ENCODE results near the gene IRF5.

IRF5 gene

DNA sequence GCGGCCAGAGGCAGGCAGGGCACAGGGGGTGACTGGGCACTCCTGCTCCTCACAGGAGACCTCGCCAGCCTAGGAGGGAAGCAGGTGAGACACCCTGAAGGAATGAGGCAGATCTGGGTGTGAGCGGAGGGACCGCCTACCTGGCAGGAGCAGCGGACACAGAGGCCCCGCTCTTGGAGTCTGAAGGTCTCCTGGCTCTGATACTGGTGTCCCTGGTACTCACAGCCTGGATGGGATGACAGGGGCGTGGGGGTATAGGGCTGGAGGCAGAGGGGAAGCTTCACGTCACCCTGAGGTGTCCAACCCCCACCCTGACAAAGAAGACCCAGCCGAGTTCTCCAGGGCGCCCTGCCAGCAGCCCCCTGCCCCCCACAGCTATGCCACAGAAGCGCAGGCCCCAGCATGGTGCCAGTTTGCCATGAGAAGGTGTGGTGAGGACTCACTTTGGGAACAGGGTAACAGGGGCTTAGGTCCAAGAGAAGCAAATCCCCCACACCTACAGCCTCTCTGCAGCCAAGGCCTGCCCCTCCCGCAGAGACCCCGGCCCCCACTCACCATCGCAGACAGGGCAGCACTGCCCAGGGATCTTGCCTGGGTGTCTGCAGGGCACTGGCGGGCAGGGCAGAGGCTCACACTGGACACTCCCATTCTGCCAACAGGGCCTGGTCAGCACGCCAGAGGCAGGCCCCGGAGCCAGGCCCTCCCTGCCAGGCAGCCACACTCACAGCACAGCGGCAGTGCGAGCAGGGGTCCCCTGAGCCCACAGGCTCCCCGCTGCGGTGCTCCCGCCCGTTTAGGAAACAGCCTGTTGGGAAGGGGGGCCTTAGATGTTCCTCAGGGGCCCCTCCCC, 44.3 kb upstream of the IRF5 start:
- H3K4me3 ChIP-seq (ENCODE audit: low read depth, low read length): no peak overlapping the region
- no peaks in the 10 kb centered on the region; the same call in 1 of the 2 replicates for H3K27me3 ChIP-seq (ENCODE audit: control insufficient read depth, insufficient read depth, low read length)
- 0 out of 2 replicates have a peak, but pooled peaks cover 6% of the 10 kb centered on the region for H3K36me3 ChIP-seq (ENCODE audit: control insufficient read depth, insufficient read depth, low read length)
- peaks cover 21% of the 10 kb centered on the region for H3K4me1 ChIP-seq (ENCODE audit: control insufficient read depth, insufficient read depth, low read length)
- H3K27ac ChIP-seq (ENCODE audit: low read depth, low read length): no peak overlapping the region
- H3K9me3 ChIP-seq (ENCODE audit: control insufficient read depth, insufficient read depth, low read depth, low read length): 0 out of 2 replicates have a peak, but pooled peaks cover 3% of the 10 kb centered on the region
- H3K9ac ChIP-seq (ENCODE audit: low read length): no peak overlapping the region

DNA sequence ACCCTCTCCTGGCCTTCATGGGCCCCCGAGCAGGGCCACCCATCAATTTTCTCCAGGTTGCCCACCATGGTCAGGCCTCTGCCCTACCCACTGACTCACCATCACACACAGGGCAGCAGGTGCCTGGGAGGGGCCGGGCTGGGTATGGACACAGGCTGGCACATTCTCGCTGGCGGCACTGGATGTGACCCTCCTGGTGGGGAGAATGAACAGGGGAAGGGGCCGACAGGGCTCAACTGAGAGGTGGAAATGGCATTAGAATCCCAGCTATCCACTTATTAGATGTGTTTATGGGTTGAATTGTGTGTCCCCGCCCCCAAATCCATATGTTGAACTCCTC, 43.7 kb upstream of the IRF5 start:
- Histone ChIP-seq H3K4me1 (ENCODE audit: control insufficient read depth, insufficient read depth, low read length) (peaks cover 16% of the 10 kb centered on the region; the same call in 1 of the 2 replicates), H3K9ac (ENCODE audit: low read length) (no peak overlapping the region), H3K9me3 (ENCODE audit: control insufficient read depth, insufficient read depth, low read depth, low read length) (peaks cover 4% of the 10 kb centered on the region; the same call in 1 of the 2 replicates), H3K36me3 (ENCODE audit: control insufficient read depth, insufficient read depth, low read length) (peaks cover 7% of the 10 kb centered on the region; the same call in 1 of the 2 replicates), H3K27ac (ENCODE audit: low read depth, low read length) (no peak overlapping the region), H3K4me3 (ENCODE audit: low read depth, low read length) (no peak overlapping the region), H3K27me3 (ENCODE audit: control insufficient read depth, insufficient read depth, low read length) (no peaks in the 10 kb centered on the region; the same call in 1 of the 2 replicates)

DNA sequence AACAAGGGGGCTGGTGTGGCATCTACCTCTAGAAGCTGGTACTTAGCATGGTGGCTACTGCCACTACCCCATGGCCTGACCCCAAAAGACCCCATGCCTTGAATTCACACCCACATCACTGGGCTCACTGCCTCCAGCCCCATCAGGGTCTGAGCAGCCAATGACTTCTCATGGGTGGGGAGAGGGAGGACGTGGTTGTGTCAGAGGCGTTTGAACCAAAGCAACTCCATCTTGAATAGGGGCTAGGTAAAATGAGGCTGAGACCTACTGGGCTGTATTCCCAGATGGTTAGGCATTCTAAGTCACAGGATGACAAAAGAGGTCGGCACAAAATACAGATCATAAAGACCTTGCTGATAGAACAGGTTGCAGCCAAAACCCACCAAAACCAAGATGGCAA, 42.4 kb upstream of the IRF5 start:
- no peaks in the 10 kb centered on the region; the same call in 1 of the 2 replicates for H3K27me3 ChIP-seq (ENCODE audit: control insufficient read depth, insufficient read depth, low read length)
- no peak overlapping the region for H3K9ac ChIP-seq (ENCODE audit: low read length)
- no peak overlapping the region for H3K4me3 ChIP-seq (ENCODE audit: low read depth, low read length)
- peaks cover 5% of the 10 kb centered on the region; the same call in 1 of the 2 replicates for H3K4me1 ChIP-seq (ENCODE audit: control insufficient read depth, insufficient read depth, low read length)
- no peak overlapping the region for H3K27ac ChIP-seq (ENCODE audit: low read depth, low read length)
- peaks cover 14% of the 10 kb centered on the region; the same call in 1 of the 2 replicates for H3K36me3 ChIP-seq (ENCODE audit: control insufficient read depth, insufficient read depth, low read length)
- H3K9me3 ChIP-seq (ENCODE audit: control insufficient read depth, insufficient read depth, low read depth, low read length): peaks cover 15% of the 10 kb centered on the region

- Histone ChIP-seq H3K9ac (ENCODE audit: low read length) (no peak overlapping the region), H3K36me3 (ENCODE audit: control insufficient read depth, insufficient read depth, low read length) (peaks cover 15% of the 10 kb centered on the region; the same call in 1 of the 2 replicates), H3K27ac (ENCODE audit: low read depth, low read length) (no peak overlapping the region), H3K4me1 (ENCODE audit: control insufficient read depth, insufficient read depth, low read length) (peaks cover 3% of the 10 kb centered on the region; the same call in 1 of the 2 replicates), H3K4me3 (ENCODE audit: low read depth, low read length) (no peak overlapping the region), H3K9me3 (ENCODE audit: control insufficient read depth, insufficient read depth, low read depth, low read length) (peaks cover 17% of the 10 kb centered on the region), H3K27me3 (ENCODE audit: control insufficient read depth, insufficient read depth, low read length) (no peaks in the 10 kb centered on the region)
Measured at GRCh38 chr7:128899392-128899791, 38.3 kb upstream of the IRF5 start.

DNA sequence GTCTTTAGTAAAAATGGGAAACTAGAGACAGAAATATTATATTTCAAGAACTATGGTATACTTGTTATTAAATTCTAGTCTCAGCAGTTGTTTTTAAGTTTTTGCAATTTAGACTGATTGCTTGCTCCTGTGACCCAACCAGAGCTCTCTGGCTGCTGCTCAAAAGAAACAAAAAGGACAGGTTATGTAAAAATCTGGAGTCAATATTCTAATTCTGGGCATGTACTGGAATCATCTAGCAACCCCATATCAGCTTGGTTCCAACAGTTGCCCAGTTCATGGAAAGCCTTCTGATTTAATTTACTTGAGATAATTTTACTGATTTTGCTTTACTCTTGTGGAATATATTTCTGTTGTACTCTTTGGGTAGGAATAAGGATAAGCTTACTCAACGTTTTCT, 37.5 kb upstream of the IRF5 start:
- H3K4me3 ChIP-seq (ENCODE audit: low read depth, low read length): no peak overlapping the region
- H3K27me3 ChIP-seq (ENCODE audit: control insufficient read depth, insufficient read depth, low read length): no peaks in the 10 kb centered on the region
- H3K4me1 ChIP-seq (ENCODE audit: control insufficient read depth, insufficient read depth, low read length): peaks cover 3% of the 10 kb centered on the region; the same call in 1 of the 2 replicates
- no peak overlapping the region for H3K9ac ChIP-seq (ENCODE audit: low read length)
- H3K27ac ChIP-seq (ENCODE audit: low read depth, low read length): no peak overlapping the region
- H3K9me3 ChIP-seq (ENCODE audit: control insufficient read depth, insufficient read depth, low read depth, low read length): peaks cover 17% of the 10 kb centered on the region
- H3K36me3 ChIP-seq (ENCODE audit: control insufficient read depth, insufficient read depth, low read length): peaks cover 15% of the 10 kb centered on the region; the same call in 1 of the 2 replicates

DNA sequence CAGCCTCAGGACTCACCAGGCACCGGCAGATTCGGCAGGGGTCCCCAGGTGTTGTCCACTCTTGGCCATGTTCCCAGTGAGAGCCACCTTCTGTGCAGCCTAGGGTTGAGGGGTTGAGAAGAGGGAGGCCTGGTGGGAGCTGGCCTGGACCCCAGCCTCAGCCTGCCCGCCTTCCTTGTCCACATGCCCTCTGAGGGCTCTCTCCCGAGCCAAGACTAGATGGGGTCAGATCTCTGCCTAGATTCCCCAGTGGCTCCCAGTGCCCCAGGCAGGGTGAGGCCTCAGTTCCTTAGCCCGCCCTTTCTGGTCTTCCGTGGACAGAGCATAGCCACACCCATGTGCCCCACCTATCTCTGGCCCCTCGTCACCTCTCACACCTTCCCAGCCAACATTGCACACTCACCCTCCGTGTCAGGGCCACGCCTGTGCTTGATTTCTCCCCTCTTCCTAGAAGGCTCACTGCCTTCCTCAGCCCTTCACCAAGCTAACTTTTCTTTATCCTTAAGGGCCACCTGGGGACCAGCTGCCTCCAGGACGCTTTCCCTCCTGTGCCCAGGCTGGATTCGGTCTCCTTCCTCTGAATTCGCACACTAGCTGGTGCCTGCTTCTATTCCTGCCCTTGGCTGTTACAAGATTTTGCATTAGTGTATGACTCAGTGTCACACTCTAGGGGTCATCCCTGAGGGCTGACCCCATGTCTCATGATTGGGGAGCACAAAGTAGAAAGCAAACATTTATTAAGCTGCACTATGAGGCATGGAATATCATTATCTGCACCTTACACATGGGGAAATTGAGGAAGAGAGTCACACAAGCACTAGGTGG, 34.8 kb upstream of the IRF5 start:
- Histone ChIP-seq H3K27ac (ENCODE audit: low read depth, low read length) (no peak overlapping the region), H3K27me3 (ENCODE audit: control insufficient read depth, insufficient read depth, low read length) (no peaks in the 10 kb centered on the region), H3K9ac (ENCODE audit: low read length) (no peak overlapping the region), H3K9me3 (ENCODE audit: control insufficient read depth, insufficient read depth, low read depth, low read length) (peaks cover 17% of the 10 kb centered on the region), H3K4me1 (ENCODE audit: control insufficient read depth, insufficient read depth, low read length) (peaks cover 3% of the 10 kb centered on the region; the same call in 1 of the 2 replicates), H3K36me3 (ENCODE audit: control insufficient read depth, insufficient read depth, low read length) (peaks cover 15% of the 10 kb centered on the region; the same call in 1 of the 2 replicates), H3K4me3 (ENCODE audit: low read depth, low read length) (no peak overlapping the region)

DNA sequence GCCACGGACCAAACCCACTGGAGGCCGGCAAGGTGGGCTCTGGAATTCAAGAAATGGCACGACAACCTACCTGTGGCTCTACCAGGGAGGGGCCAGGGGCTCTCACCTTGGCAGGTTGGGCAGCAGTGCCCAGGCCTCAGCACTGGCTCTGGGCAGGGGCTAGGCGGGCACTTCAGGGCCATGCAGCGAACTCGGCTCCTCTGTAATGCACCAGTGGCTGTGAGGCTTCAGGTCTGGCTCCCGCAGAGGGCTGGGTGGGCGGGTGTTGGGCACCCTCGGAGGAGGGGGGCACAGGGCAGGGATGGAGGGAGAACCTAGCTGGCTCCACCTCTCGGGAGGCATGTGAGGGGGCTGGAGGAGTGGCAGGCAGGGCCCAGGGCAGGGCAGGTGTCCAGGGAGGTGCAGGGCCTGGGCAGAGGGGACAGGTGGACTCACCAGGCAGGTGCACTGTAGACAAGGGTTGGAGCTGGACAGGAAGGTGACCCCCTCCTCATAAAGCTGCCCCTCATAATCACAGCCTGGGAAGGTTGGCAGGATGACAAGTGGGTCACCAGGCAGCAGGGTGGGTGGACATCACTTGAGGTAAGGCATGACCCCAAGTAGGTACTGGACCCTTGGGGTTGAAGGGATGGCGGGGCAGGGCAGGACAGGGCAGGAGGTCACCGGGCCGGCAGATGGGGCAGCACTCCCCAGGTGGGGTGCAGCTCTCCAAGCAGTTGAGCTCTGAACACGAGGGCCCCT, 33.9 kb upstream of the IRF5 start:
- Histone ChIP-seq H3K27ac (ENCODE audit: low read depth, low read length) (no peak overlapping the region), H3K9ac (ENCODE audit: low read length) (no peak overlapping the region), H3K9me3 (ENCODE audit: control insufficient read depth, insufficient read depth, low read depth, low read length) (peaks cover 13% of the 10 kb centered on the region), H3K36me3 (ENCODE audit: control insufficient read depth, insufficient read depth, low read length) (peaks cover 11% of the 10 kb centered on the region; the same call in 1 of the 2 replicates), H3K4me1 (ENCODE audit: control insufficient read depth, insufficient read depth, low read length) (peaks cover 3% of the 10 kb centered on the region; the same call in 1 of the 2 replicates), H3K27me3 (ENCODE audit: control insufficient read depth, insufficient read depth, low read length) (no peaks in the 10 kb centered on the region), H3K4me3 (ENCODE audit: low read depth, low read length) (no peak overlapping the region)

GRCh38 chr7:128904381-128905197, 33.1 kb upstream of the IRF5 start:
- no peak overlapping the region for H3K4me3 ChIP-seq (ENCODE audit: low read depth, low read length)
- H3K4me1 ChIP-seq (ENCODE audit: control insufficient read depth, insufficient read depth, low read length): peaks cover 9% of the 10 kb centered on the region; the same call in 1 of the 2 replicates
- H3K27ac ChIP-seq (ENCODE audit: low read depth, low read length): no peak overlapping the region
- no peak overlapping the region for H3K9ac ChIP-seq (ENCODE audit: low read length)
- peaks cover 4% of the 10 kb centered on the region; the same call in 1 of the 2 replicates for H3K27me3 ChIP-seq (ENCODE audit: control insufficient read depth, insufficient read depth, low read length)
- H3K9me3 ChIP-seq (ENCODE audit: control insufficient read depth, insufficient read depth, low read depth, low read length): peaks cover 8% of the 10 kb centered on the region
- peaks cover 7% of the 10 kb centered on the region; the same call in 1 of the 2 replicates for H3K36me3 ChIP-seq (ENCODE audit: control insufficient read depth, insufficient read depth, low read length)

- Histone ChIP-seq H3K27ac (ENCODE audit: low read depth, low read length) (no peak overlapping the region), H3K4me1 (ENCODE audit: control insufficient read depth, insufficient read depth, low read length) (peaks cover 13% of the 10 kb centered on the region), H3K27me3 (ENCODE audit: control insufficient read depth, insufficient read depth, low read length) (peaks cover 16% of the 10 kb centered on the region; the same call in 1 of the 2 replicates), H3K36me3 (ENCODE audit: control insufficient read depth, insufficient read depth, low read length) (peaks cover 3% of the 10 kb centered on the region; the same call in 1 of the 2 replicates), H3K9me3 (ENCODE audit: control insufficient read depth, insufficient read depth, low read depth, low read length) (no peaks in the 10 kb centered on the region), H3K9ac (ENCODE audit: low read length) (no peak overlapping the region), H3K4me3 (ENCODE audit: low read depth, low read length) (no peak overlapping the region)
Measured at GRCh38 chr7:128906001-128906765, 31.5 kb upstream of the IRF5 start.

Measured in HUES6 (cell line).